Measurements from ENCODE around the gene OR52E2.

Gene OR52E2

DNA sequence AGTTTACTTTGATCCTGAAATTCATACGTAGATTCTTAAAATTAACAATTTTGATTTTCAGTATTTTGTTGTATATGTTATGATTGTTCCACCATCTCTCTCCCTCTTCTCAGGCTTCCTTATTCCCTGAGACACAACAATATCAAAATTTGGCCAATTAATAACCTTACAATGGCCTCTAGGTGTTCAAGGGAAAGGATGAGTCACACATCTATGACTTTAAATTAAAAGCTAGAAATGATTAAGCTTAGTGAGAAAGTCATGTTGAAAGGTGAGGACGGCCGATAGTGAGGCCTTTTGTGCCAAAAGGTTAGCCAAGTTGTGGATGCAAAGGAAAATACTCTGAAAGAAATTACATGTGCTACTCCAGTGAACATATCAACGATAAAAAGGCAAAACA lies 18.6 kb downstream of the OR52E2 start:
- ChIA-PET CTCF (no interaction called here), POLR2A (no interaction called here)
- TF ChIP-seq L3MBTL2 (conservative IDR thresholded peaks at IDR 0.05) = no peak

DNA sequence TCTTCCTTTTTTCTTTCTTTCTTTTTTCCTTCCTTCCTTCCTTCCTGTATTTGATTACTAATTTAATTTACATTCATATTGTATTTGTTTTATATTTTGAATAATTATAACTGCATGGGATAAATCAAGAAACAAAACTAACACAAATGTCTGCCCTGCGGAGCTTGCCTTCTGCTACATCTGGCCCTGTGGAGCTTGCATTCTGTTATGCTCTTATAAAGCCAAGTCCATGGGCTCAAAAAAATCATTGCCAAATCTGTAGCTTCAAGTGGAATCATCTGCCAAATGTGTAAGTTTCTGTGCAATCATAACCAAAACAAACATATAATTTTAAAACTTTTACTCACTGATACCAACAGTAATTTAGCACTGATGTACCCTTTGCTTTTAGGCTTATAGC lies 21.1 kb downstream of the OR52E2 start:
- no peak for TF ChIP-seq HDGF (IDR thresholded peaks at IDR 0.05; ENCODE audit: borderline replicate concordance)
- TF ChIP-seq FOXA1 (IDR thresholded peaks at IDR 0.05) = no peak
- ChIA-PET CTCF (no interaction called here), POLR2A (no interaction called here)
- no peak for DNase-seq (ENCODE audit: extremely low spot score)

More for the DNA sequence above, 18.6 kb downstream of the OR52E2 start:
- no peak for DNase-seq (ENCODE audit: extremely low spot score)

DNA sequence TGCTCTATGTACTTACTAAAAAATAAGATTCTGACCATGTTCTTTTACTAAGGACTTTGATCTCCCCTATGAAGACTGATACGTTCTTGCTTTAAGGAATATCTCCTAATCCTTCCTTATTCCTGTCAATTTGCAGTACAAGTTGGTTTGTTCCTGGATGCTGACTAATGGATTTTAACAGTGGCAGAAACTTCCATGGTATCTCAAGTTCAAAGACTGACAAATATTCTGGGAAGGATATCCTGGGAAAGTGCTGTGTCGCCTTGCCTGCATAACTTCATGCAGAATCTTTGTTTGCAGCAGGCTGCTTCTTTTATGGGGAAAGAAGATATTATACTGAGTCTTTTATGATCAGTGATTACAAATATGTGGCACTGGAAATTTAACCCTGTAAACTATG lies 21.5 kb downstream of the OR52E2 start:
- DNase-seq (ENCODE audit: extremely low spot score) = no peak
- ChIA-PET POLR2A (no interaction called here), CTCF (no interaction called here)
- TF ChIP-seq, protein P1, sequence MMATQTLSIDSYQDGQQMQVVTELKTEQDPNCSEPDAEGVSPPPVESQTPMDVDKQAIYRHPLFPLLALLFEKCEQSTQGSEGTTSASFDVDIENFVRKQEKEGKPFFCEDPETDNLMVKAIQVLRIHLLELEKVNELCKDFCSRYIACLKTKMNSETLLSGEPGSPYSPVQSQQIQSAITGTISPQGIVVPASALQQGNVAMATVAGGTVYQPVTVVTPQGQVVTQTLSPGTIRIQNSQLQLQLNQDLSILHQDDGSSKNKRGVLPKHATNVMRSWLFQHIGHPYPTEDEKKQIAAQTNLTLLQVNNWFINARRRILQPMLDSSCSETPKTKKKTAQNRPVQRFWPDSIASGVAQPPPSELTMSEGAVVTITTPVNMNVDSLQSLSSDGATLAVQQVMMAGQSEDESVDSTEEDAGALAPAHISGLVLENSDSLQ (IDR thresholded peaks at IDR 0.05) = no peak
- TF ChIP-seq ELF4 (IDR thresholded peaks at IDR 0.05) = no peak
- no peak for TF ChIP-seq SP1 (IDR thresholded peaks at IDR 0.05)
- no peak for TF ChIP-seq TARDBP (IDR thresholded peaks at IDR 0.05)
- no peak for TF ChIP-seq ARNT (IDR thresholded peaks at IDR 0.05)
- TF ChIP-seq LEF1 (IDR thresholded peaks at IDR 0.05; ENCODE audit: borderline replicate concordance) = no peak
- no peak for TF ChIP-seq FOXK2 (IDR thresholded peaks at IDR 0.05)
- TF ChIP-seq CTBP1 (IDR thresholded peaks at IDR 0.05; ENCODE audit: borderline replicate concordance) = no peak
- no peak for TF ChIP-seq ZNF384 (IDR thresholded peaks at IDR 0.05)
- no peak for TF ChIP-seq FOXA1 (IDR thresholded peaks at IDR 0.05)
- no peak for TF ChIP-seq NFRKB (IDR thresholded peaks at IDR 0.05)
- TF ChIP-seq SUZ12 (IDR thresholded peaks at IDR 0.05) = no peak
- TF ChIP-seq L3MBTL2 (conservative IDR thresholded peaks at IDR 0.05) = no peak

DNA sequence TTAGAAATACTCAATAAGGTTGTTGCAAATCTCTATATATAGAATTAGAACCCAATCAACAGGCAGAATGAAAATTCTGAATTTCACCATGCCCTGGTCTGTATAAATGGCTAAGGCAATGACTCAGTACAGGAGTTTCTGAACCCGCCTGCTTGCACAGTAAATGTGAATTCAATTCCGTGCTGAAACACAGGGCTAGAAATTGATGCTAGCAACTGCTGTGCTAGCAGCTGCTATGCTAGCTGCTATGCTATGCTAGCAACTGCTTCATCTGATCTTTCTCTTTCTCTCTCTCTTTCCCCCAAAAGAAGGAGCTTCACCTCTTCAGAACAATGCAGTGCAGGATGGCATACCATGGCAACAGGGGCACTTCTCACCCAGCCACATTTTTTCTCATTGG lies 22.8 kb downstream of the OR52E2 start:
- no peak for DNase-seq (ENCODE audit: extremely low spot score)
- TF ChIP-seq ZNF384 (IDR thresholded peaks at IDR 0.05) (no peak), SP1 (IDR thresholded peaks at IDR 0.05) (no peak), SUZ12 (IDR thresholded peaks at IDR 0.05) (no peak), BHLHE40 (IDR thresholded peaks at IDR 0.05; ENCODE audit: borderline replicate concordance) (no peak), LEF1 (IDR thresholded peaks at IDR 0.05; ENCODE audit: borderline replicate concordance) (no peak), HDGF (IDR thresholded peaks at IDR 0.05; ENCODE audit: borderline replicate concordance) (no peak), ARNT (IDR thresholded peaks at IDR 0.05) (no peak), ELF4 (IDR thresholded peaks at IDR 0.05) (no peak), TARDBP (IDR thresholded peaks at IDR 0.05) (no peak), CTBP1 (IDR thresholded peaks at IDR 0.05; ENCODE audit: borderline replicate concordance) (no peak), FOXK2 (IDR thresholded peaks at IDR 0.05) (no peak), L3MBTL2 (conservative IDR thresholded peaks at IDR 0.05) (no peak), NFRKB (IDR thresholded peaks at IDR 0.05) (no peak), FOXA1 (IDR thresholded peaks at IDR 0.05) (no peak), FOXM1 (IDR thresholded peaks at IDR 0.05; ENCODE audit: borderline replicate concordance) (no peak)
- TF ChIP-seq, protein P1 (IDR thresholded peaks at IDR 0.05) = no peak
- POLR2A ChIA-PET = no interaction called here
- CTCF ChIA-PET = no interaction called here

DNA sequence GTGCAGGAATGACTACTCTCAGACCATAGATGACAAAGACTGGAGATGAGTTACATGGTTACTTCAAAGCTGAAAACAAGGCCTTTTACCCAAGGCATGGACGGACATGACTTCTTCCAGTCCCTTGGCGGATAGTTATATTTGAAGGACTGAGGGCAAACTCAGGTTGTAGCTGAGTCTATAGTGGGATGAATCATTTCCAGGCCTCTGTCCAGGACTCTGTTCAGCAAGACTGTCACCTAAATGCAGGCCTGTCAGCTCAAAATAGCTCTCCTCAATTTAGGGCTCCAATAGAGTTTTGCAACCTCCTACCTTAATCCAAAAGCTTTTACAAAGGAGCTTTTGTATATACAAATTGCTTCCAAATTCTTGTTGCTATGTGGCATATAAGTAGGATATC lies 37.4 kb downstream of the OR52E2 start:
- ChIA-PET CTCF (interaction anchor here (0.5 kb wide), 1 partner anchor 23 kb away, joined by 3 read pairs; no protein-coding TSS in a partner anchor), POLR2A (no interaction called here)
- DNase-seq (ENCODE audit: extremely low spot score) = no peak
- TF ChIP-seq LEF1 (IDR thresholded peaks at IDR 0.05; ENCODE audit: borderline replicate concordance) (no peak), ELF4 (IDR thresholded peaks at IDR 0.05) (no peak), TARDBP (IDR thresholded peaks at IDR 0.05) (no peak), FOXA1 (IDR thresholded peaks at IDR 0.05) (no peak), NFRKB (IDR thresholded peaks at IDR 0.05) (no peak), ZNF384 (IDR thresholded peaks at IDR 0.05) (no peak), BHLHE40 (IDR thresholded peaks at IDR 0.05; ENCODE audit: borderline replicate concordance) (no peak), FOXK2 (IDR thresholded peaks at IDR 0.05) (no peak), SUZ12 (IDR thresholded peaks at IDR 0.05) (no peak), L3MBTL2 (conservative IDR thresholded peaks at IDR 0.05) (no peak), SP1 (IDR thresholded peaks at IDR 0.05) (no peak), ARNT (IDR thresholded peaks at IDR 0.05) (no peak), FOXM1 (IDR thresholded peaks at IDR 0.05; ENCODE audit: borderline replicate concordance) (no peak), HDGF (IDR thresholded peaks at IDR 0.05; ENCODE audit: borderline replicate concordance) (no peak), CTBP1 (IDR thresholded peaks at IDR 0.05; ENCODE audit: borderline replicate concordance) (no peak)

DNA sequence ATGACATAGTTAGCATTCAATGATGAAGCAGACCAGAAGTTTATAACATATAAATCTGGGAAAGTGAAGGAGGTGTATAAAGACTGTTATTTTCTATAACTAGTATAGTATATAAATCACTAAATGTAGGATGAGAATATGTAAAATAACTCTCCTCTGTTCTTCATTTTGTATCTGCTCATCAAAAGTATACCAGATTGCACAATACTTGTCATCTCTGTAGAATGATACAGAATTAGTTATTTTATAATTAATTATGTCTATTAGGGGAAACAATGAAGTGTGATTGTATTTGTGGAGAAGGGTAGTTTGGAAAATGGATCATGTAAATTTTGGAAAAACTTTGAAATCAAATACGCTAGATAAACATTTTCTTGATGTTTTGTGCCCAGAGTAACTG lies 46.4 kb downstream of the OR52E2 start:
- POLR2A ChIA-PET = no interaction called here
- TF ChIP-seq BHLHE40 (IDR thresholded peaks at IDR 0.05; ENCODE audit: borderline replicate concordance) = no peak
- TF ChIP-seq ZNF384 (IDR thresholded peaks at IDR 0.05) = no peak
- no peak for TF ChIP-seq NFRKB (IDR thresholded peaks at IDR 0.05)
- TF ChIP-seq, protein P1 (IDR thresholded peaks at IDR 0.05) = no peak
- no peak for TF ChIP-seq ELF4 (IDR thresholded peaks at IDR 0.05)
- CTCF ChIA-PET = no interaction called here
- no peak for DNase-seq (ENCODE audit: extremely low spot score)

DNA sequence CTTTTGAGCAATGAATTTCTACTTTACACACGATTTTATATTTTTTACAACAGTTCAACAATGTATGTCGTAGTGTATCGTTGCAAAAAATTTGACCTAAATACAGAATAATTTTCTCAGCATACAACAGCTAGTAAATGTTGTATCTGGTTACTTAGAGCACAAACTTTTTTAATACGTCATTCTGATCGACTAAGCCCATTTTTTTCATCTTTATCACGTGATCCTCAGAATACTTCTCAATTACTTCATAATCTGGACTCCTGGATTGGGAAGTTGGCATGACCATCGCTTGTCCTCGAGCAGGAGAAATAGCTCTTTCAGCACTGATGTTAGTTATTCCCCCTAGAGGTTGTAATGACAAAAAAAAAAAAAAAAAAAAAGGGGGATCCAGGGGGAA lies 48.2 kb downstream of the OR52E2 start:
- ChIA-PET POLR2A (no interaction called here), CTCF (no interaction called here)
- DNase-seq (ENCODE audit: extremely low spot score) = no peak
- no peak for TF ChIP-seq CTBP1 (IDR thresholded peaks at IDR 0.05; ENCODE audit: borderline replicate concordance)
- no peak for TF ChIP-seq HDGF (IDR thresholded peaks at IDR 0.05; ENCODE audit: borderline replicate concordance)
- TF ChIP-seq SP1 (IDR thresholded peaks at IDR 0.05) = no peak
- no peak for TF ChIP-seq TARDBP (IDR thresholded peaks at IDR 0.05)
- TF ChIP-seq, protein P1 (IDR thresholded peaks at IDR 0.05) = no peak
- TF ChIP-seq FOXM1 (IDR thresholded peaks at IDR 0.05; ENCODE audit: borderline replicate concordance) = no peak
- no peak for TF ChIP-seq FOXK2 (IDR thresholded peaks at IDR 0.05)
- TF ChIP-seq BHLHE40 (IDR thresholded peaks at IDR 0.05; ENCODE audit: borderline replicate concordance) = no peak

Measured in HEK293T (cell line).